ENCODE data around the gene UBA1. TPM values are rescaled to one million over a fixed set of nuclear protein-coding genes. Genes with fewer than 3 reads are reported as not detected.
"Not testable (repeated sequence)": the region's sequence is repeated elsewhere in the genome, so short reads cannot be mapped to it uniquely, and the experiment has no call there.

Gene UBA1
- total RNA-seq, 1 experiment from 2014 or later: 247 TPM

DNA sequence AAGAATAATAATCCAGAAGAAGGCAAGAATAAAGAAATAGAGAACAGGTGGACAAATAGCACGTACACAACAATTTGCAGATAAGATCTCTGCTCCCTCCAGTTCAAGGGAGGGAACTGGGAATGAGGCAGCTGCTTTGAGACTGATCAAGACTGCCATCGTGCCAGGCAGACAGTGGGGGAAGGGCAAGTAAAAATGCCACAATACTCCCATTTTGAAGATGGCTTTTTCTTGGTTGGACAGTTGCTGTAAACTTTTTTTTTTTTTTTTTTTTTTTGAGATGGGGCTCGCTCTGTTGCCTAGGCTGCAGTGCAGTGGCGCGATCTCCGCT is 56.4 kb downstream of the UBA1 start:
- DNase-seq (ENCODE audit: low read depth): no peak

DNA sequence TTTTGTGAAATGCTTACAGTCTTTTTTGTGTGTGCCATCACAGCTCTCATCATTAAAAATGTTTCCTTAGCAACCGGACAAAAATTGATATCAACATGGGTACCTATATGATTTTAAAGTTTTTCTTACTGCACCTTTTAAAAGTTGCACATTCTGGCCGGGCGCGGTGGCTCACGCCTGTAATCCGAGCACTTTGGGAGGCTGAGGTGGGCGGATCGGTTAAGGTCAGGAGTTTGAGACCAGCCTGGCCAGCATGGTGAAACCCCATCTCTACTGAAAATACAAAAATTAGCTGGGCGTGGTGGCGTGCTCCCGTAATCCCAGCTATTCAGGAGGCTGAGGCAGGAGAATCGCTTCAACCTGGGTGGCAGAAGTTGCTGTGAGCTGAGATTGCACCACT is 64.0 kb downstream of the UBA1 start:
- DNase-seq (ENCODE audit: low read depth): not testable (repeated sequence)

Other genes with a start within 250 kb of the UBA1 start
- 1.7 and 1.9 TPM in 2 replicates for gene RGN, start 115.4 kb upstream of the UBA1 start, total RNA-seq (2014; rRNA removed; shearing (Covaris generic))
- gene NDUFB11, start 49.1 kb upstream of the UBA1 start, total RNA-seq (2014; rRNA removed; shearing (Covaris generic)): 194 and 205 TPM in 2 replicates
- gene RBM10, start 48.6 kb upstream of the UBA1 start, total RNA-seq (2014; rRNA removed; shearing (Covaris generic)): 33.3 and 45.9 TPM in 2 replicates
- 156 and 209 TPM in 2 replicates for gene CDK16, start 24.9 kb downstream of the UBA1 start, total RNA-seq (2014; rRNA removed; shearing (Covaris generic))
- gene USP11, start 39.2 kb downstream of the UBA1 start, total RNA-seq (2014; rRNA removed; shearing (Covaris generic)): 39.2 and 55.6 TPM in 2 replicates
- gene ZNF157, start 176.7 kb downstream of the UBA1 start, total RNA-seq (2014; rRNA removed; shearing (Covaris generic)): 0.05 and 0.20 TPM in 2 replicates

Measured in M059J (cell line).